Kidney (tissue), 14 donors: Measurements from ENCODE around the gene NHSL2. TPM values are rescaled to one million over a fixed set of nuclear protein-coding genes. Genes with fewer than 3 reads are reported as not detected.

Source experiments
- DNase-seq, 5 donors: peaks; one replicate each; pipeline ENCODE4 v3.0.0-alpha.2; 2013 to 2020
- FAIRE-seq: peaks from 2 replicates; lab custom pipeline; 2012; peaks lifted over from hg19 to GRCh38; lab: Jason Lieb, UNC
- H3K27ac ChIP-seq, 2 donors: one replicate each; pipeline ENCODE4 v1.7.0; 2013; ENCODE audit warnings: low read depth in 2 of 2, low read length in 2 of 2, inconsistent platforms in 1 of 2
- H3K27me3 ChIP-seq: one replicate; pipeline ENCODE4 v1.7.1; 2013; ENCODE audit warnings: low read length, inconsistent platforms; ENCODE audit not compliant: control insufficient read depth, insufficient read depth
- H3K36me3 ChIP-seq, 3 donors: one replicate each; pipeline versions ENCODE4 v1.7.0 to v1.7.1; 2013; ENCODE audit warnings: low read length in 3 of 3, control low read depth in 1 of 3, inconsistent platforms in 1 of 3; ENCODE audit not compliant: insufficient read depth in 3 of 3, control insufficient read depth in 2 of 3
- H3K4me1 ChIP-seq, 3 donors: one replicate each; pipeline versions ENCODE4 v1.7.0 to v1.7.1; 2013; ENCODE audit warnings: low read length in 3 of 3, inconsistent platforms in 1 of 3, low read depth in 1 of 3; ENCODE audit not compliant: control insufficient read depth in 2 of 3, insufficient read depth in 2 of 3
- H3K4me3 ChIP-seq, 3 donors: one replicate each; pipeline versions ENCODE4 v1.7.0 to v1.8.1; 2013; ENCODE audit warnings: low read length in 3 of 3, control low read depth in 1 of 3, inconsistent platforms in 1 of 3
- H3K9ac ChIP-seq, 3 donors: one replicate each; pipeline versions ENCODE4 v1.7.0 to v1.7.1; 2013; ENCODE audit warnings: low read length in 3 of 3, control low read depth in 1 of 3, inconsistent platforms in 1 of 3
- H3K9me3 ChIP-seq, 3 donors: one replicate each; pipeline versions ENCODE4 v1.7.0 to v1.7.1; 2013; ENCODE audit warnings: low read length in 3 of 3, control low read depth in 1 of 3, inconsistent platforms in 1 of 3; ENCODE audit not compliant: control insufficient read depth in 2 of 3, insufficient read depth in 1 of 3
- CTCF ChIP-seq: IDR thresholded peaks from 3 replicates; pipeline ENCODE4 v1.5.1; 2012; ENCODE audit warnings: mild to moderate bottlenecking, moderate library complexity, borderline replicate concordance; ENCODE audit not compliant: insufficient read depth; ENCODE audit errors: extremely low read depth
- intact Hi-C: fragments of 100-400 bp; cut with DNase I; formaldehyde crosslinking; loops from one replicate; pipeline ENCODE4 v1.11.1; 2022
- polyA plus RNA-seq: library from polyadenylated mRNA; stranded (reverse); fragments of 350-450 nt; fragmentation: Illumina TruSeq; extraction: RNeasy Lipid Tissue Mini Kit (QIAGEN cat#74804); gene quantifications from one replicate; pipeline ENCODE4 v1.2.3, GENCODE V29; 2014; ENCODE audit warnings: low read depth, low replicate concordance; ENCODE audit not compliant: insufficient read depth
- total RNA-seq: library from RNA; stranded (reverse); fragmentation: NEBNext Ultra II Directional; extraction: Animal tissue kit (Norgen Biotek cat#: 25700); gene quantifications from one replicate; pipeline ENCODE4 v1.2.1, GENCODE V29; 2021
- donor health status: control.
- donor health status: control.
- donor health status: control.
- donor health status: control.
- donor health status: control.
- donor health status: DM: yes; HTN: yes; CAD: no.
- donor health status: Normal renal cell carcinoma (clear cell type).

NHSL2 gene
- total and polyA plus RNA-seq, 2 donors from 2014 or later = 1.3 to 10.8 TPM

GRCh38 chrX:71949363-71949762, 38.7 kb downstream of the NHSL2 start:
- DNase-seq (no peak), FAIRE-seq (no peak)
- no peak overlapping the region for H3K27ac ChIP-seq
- intact Hi-C loops = no loop called here
- H3K4me3 ChIP-seq = no peak overlapping the region
- no peak for TF ChIP-seq CTCF
- no peaks in the 10 kb centered on the region for H3K36me3 ChIP-seq
- no peaks in the 10 kb centered on the region for H3K27me3 ChIP-seq
- no peak overlapping the region for H3K9ac ChIP-seq
- H3K9me3 ChIP-seq = no peaks in the 10 kb centered on the region
- no peaks in the 10 kb centered on the region for H3K4me1 ChIP-seq

DNA sequence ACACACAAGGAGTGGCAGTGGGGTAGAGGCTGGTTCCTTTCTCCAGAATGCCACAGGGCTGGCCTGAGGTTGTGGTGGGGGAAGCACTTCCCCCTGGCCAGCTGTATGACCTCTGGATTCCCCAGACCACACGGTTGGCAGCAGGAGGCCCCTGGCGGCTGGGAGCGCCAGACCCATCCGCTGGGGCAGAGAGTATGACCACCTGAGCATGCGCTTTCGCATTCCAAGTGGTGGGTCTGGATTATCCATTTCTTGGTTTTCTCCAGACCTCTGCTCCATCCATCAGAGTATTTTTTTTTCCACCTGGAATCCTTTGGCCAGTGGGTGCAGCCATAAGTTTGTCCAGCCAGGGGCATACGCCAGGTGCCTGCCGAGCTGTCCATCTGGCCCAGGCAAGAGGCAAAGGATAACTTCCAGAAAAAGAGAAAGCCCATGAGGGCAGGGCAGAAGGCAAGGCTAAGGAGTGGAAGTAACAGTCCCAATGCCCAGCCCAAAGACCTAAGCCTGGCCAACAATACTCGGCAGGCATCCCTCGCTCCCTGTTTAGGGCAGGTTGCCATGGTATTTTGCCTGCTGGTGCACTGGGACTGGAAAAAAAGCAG, 39.3 kb downstream of the NHSL2 start:
- Histone ChIP-seq H3K9me3 (no peaks in the 10 kb centered on the region), H3K27me3 (no peaks in the 10 kb centered on the region), H3K27ac (no peak overlapping the region), H3K9ac (no peak overlapping the region), H3K4me1 (no peaks in the 10 kb centered on the region), H3K4me3 (no peak overlapping the region), H3K36me3 (no peaks in the 10 kb centered on the region)
- no peak for TF ChIP-seq CTCF
- FAIRE-seq = no peak
- DNase-seq = peak in 1 of 5 donors; percentile 17
- intact Hi-C loops = no loop called here

- no peak overlapping the region for H3K4me3 ChIP-seq
- no peaks in the 10 kb centered on the region for H3K27me3 ChIP-seq
- DNase-seq = no peak
- no peaks in the 10 kb centered on the region for H3K36me3 ChIP-seq
- H3K4me1 ChIP-seq = peaks cover 0 to 6% (median 0%) of the 10 kb centered on the region in 3 donors
- no peak overlapping the region for H3K27ac ChIP-seq
- H3K9ac ChIP-seq = no peak overlapping the region
- FAIRE-seq = no peak
- no peaks in the 10 kb centered on the region for H3K9me3 ChIP-seq
- intact Hi-C loops = no loop called here
- TF ChIP-seq CTCF = no peak
Observed at GRCh38 chrX:71953391-71953790, 42.7 kb downstream of the NHSL2 start.

DNA sequence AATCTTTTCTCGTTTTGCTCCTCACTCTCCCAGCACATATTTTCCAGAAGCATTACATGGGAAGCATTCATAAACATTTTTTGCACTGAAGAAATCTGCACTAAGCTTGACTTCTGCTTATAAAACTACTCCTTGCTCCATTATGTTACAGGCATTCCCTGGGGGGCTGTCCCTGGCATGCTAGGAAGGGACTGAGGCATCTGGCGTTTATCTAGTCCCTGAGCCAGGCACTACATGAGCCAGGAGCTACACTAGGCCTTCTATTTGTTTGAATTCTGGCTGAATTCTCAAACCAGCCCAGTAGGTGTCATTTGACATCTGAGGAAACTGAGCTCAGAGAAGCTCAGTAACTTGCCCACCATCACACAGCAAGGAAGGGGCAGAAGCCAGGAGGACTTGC, 43.3 kb downstream of the NHSL2 start:
- intact Hi-C loops = no loop called here
- TF ChIP-seq CTCF = no peak
- H3K9ac ChIP-seq = no peak overlapping the region
- H3K4me1 ChIP-seq = peaks cover 0 to 6% (median 0%) of the 10 kb centered on the region in 3 donors
- FAIRE-seq (no peak), DNase-seq (no peak)
- no peaks in the 10 kb centered on the region for H3K9me3 ChIP-seq
- no peaks in the 10 kb centered on the region for H3K36me3 ChIP-seq
- H3K27ac ChIP-seq = no peak overlapping the region
- no peaks in the 10 kb centered on the region for H3K27me3 ChIP-seq
- H3K4me3 ChIP-seq = no peak overlapping the region
